ENCODE data around the gene TYSND1. TPM values are rescaled to one million over a fixed set of nuclear protein-coding genes. Genes with fewer than 3 reads are reported as not detected.
A peak's percentile ranks its signal among the peaks of the same experiment; 100 is the strongest.

Gene TYSND1
- total and polyA plus RNA-seq, 2 of the 13 experiments (the other 11 are each of a cell fraction or from before 2014, with no cell fraction given) = 3.3 to 8.9 TPM

GRCh38 chr10:70132098-70133029 lies 14.1 kb downstream of the TYSND1 start, which contains the start of gene AIFM2 (continued):
- peak; percentile 94 for TF ChIP-seq ZNF687 (CRISPR knock-in tag; IDR thresholded peaks at IDR 0.05)
- TF ChIP-seq NFATC3 (CRISPR knock-in tag; IDR thresholded peaks at IDR 0.05) = no peak
- peak; percentile 67; the same call in 1 of the 2 replicates for TF ChIP-seq MIER3 (CRISPR knock-in tag; IDR thresholded peaks at IDR 0.05; ENCODE audit: borderline replicate concordance)
- no peak for TF ChIP-seq GATA4 (IDR thresholded peaks at IDR 0.05; ENCODE audit: borderline replicate concordance, low read depth)
- no peak for TF ChIP-seq ZNF841 (CRISPR knock-in tag; IDR thresholded peaks at IDR 0.05; ENCODE audit: borderline replicate concordance)
- TF ChIP-seq RARA (CRISPR knock-in tag; IDR thresholded peaks at IDR 0.05) = peak; percentile 100
- no peak for TF ChIP-seq ZNF296 (CRISPR knock-in tag; conservative IDR thresholded peaks at IDR 0.05)
- no peak for TF ChIP-seq ZNF512 (CRISPR knock-in tag; IDR thresholded peaks at IDR 0.05)
- no peak for TF ChIP-seq ZNF678 (CRISPR knock-in tag; IDR thresholded peaks at IDR 0.05)
- no peak for TF ChIP-seq ZNF883 (CRISPR knock-in tag; IDR thresholded peaks at IDR 0.05; ENCODE audit: not compliant biosample characterization)
- TF ChIP-seq YEATS2 (CRISPR knock-in tag; IDR thresholded peaks at IDR 0.05; ENCODE audit: borderline replicate concordance) = peak; percentile 45; the same call in 1 of the 2 replicates
- no peak for TF ChIP-seq CREB1 (IDR thresholded peaks at IDR 0.05)
- TF ChIP-seq CREB1 (CRISPR knock-in tag; IDR thresholded peaks at IDR 0.05) = no peak
- TF ChIP-seq ZNF510 (CRISPR knock-in tag; IDR thresholded peaks at IDR 0.05; ENCODE audit: low read depth) = peak; percentile 50; the same call in 1 of the 2 replicates
- TF ChIP-seq ZNF235 (CRISPR knock-in tag; IDR thresholded peaks at IDR 0.05; ENCODE audit: borderline replicate concordance) = 0 out of 2 replicates have a peak, but pooled peaks have one; percentile 29
- no peak for TF ChIP-seq BATF2 (CRISPR knock-in tag; IDR thresholded peaks at IDR 0.05)
- TF ChIP-seq ZNF660 (CRISPR knock-in tag; IDR thresholded peaks at IDR 0.05; ENCODE audit: borderline replicate concordance, low read depth) = no peak
- no peak; the same call in 1 of the 2 replicates for TF ChIP-seq MYNN (CRISPR knock-in tag; IDR thresholded peaks at IDR 0.05; ENCODE audit: low read depth)
- 0 out of 2 replicates have a peak, but pooled peaks have one; percentile 8 for TF ChIP-seq BRF2 (CRISPR knock-in tag; IDR thresholded peaks at IDR 0.05)
- TF ChIP-seq ZNF672 (CRISPR knock-in tag; IDR thresholded peaks at IDR 0.05) = no peak

Data from HepG2 (cell line).